Activated CD8-positive, alpha-beta memory T cell treated with anti-CD3 and anti-CD28 coated beads, Interleukin-2, amount 50 U/mL, for 48 hours (primary cell): ENCODE results near the gene ACTR5.
"Not testable (repeated sequence)": the region's sequence is repeated elsewhere in the genome, so short reads cannot be mapped to it uniquely, and the experiment has no call there.

ENCODE experiments used
- DNase-seq: peaks from one replicate; pipeline ENCODE4 v3.0.0-alpha.2; 2020

Gene ACTR5

DNA sequence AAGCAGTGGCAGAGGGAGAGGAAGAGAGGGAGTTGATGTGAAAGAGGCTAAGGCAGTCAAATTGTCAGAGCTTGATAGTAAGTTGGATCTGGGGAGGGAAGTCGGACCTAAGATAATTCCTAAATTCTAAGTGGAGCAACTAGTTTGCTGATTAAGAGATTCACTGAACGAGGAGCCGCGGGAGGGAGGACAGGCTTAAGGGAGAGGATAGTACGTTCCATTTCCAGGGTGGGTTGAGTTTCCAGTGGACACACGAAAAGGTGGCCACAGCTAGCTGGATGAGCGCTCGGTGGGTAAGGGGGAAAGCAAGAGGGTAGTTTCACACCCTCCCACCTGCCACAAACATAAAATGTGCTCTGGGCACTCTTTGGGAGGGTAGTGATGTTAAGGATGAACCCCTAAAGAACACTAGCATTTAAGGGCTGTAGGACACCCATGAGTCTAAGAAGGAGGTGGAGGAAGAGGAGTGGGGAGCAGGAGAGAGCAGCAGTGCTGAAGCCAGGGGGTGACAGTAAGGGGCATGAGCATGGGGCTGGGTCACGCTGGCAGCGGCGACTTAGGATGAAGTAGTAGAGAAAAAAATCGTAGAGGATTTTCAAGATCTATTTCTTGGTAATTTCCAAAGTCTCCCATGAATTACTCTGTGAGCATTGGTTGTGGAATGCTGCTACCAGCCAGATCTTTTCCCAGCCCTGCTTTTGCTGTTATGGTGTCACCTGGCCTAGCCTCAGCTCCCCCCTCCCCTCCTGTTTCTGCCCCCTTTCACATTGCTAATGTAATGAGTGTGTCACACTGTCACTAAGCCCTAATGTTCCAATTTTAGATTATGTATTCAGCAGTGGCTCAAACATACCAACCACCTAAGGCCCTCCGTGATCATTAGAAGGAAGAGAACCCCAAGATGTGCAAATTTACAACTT is 21.4 kb downstream of the ACTR5 start:
- DNase-seq, result no peak

- no peak for DNase-seq
Observed at GRCh38 chr20:38770546-38770945, 22.3 kb downstream of the ACTR5 start.

- DNase-seq, result no peak
Observed at GRCh38 chr20:38770970-38771369, 22.7 kb downstream of the ACTR5 start.

DNA sequence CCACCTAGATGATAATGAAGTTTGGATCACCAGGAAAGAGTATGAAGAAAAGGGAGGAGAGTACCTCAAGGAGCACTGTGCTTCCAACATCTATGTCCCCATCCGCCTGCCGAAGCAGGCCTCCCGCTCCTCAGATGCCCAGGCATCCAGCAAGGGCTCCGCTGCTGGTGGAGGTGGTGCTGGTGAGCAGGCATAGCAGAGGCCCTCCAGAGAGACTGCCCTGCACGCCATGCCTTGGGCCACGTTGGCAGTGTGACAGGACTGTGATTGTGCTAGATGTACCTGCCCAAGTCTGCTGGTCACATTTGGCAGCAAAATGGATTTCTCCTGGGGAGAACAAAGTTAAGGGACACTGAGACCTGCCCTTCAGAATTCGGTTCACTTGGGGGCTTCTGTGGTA is 23.4 kb downstream of the ACTR5 start:
- no peak for DNase-seq

- DNase-seq, result no peak
Observed at GRCh38 chr20:38774167-38774566, 25.9 kb downstream of the ACTR5 start.

GRCh38 chr20:38776363-38776762 is 28.1 kb downstream of the ACTR5 start:
- DNase-seq, result no peak

- no peak for DNase-seq
Observed at GRCh38 chr20:38779247-38780097, 31.2 kb downstream of the ACTR5 start.

- no peak for DNase-seq
Observed at GRCh38 chr20:38782275-38782674, 34.0 kb downstream of the ACTR5 start.

DNA sequence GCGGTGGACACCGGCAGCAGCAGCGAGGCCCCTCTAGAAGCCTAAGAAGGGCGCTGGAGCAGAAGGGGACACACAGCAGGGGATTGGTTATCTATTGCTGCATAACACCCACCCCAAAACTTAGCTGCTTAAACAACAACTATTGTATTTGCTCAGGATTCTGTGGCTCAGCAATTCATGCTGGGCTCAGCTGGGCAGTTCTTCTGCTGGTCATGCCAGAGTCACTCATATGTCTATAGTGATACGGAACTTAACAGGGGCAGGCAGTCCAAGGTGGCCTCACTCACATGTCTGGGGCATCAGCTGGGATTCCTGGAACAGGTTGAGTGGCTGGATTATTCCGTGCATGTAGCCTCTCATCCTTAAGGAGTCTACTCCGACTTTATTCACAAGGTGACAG is 39.6 kb downstream of the ACTR5 start:
- DNase-seq, result no peak

DNA sequence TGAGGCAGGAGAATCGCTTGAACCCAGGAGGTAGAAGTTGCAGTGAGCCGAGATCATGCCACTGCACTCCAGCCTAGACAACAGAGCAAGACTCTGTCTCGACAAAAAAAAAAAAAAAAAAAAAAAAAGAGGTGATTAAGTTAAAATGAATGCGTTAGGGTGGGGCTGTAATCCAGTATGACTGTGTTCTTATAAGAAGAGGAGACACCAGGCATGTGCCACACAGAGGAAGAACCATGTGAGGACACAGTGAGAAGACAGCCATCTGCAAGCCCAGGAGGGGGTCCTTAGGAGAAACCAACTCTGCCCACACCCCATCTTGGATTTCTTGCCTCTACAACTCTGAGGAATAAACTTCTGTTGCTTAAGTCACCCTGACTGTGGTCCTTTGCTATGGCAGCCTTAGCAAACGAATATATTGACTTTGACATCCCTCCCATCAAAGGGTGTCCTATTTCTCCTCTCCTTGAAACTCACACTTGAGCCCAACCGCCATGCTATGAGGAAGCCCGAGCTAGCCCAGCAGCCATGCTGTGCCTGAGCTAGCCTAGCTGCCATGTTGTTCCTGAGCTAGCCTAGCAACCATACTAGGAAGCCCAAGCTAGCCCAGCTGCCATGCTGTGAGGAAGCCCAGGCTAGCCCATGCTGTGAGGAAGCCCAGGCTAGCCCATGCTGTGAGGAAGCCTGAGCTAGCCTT is 41.4 kb downstream of the ACTR5 start:
- DNase-seq, result no peak

DNA sequence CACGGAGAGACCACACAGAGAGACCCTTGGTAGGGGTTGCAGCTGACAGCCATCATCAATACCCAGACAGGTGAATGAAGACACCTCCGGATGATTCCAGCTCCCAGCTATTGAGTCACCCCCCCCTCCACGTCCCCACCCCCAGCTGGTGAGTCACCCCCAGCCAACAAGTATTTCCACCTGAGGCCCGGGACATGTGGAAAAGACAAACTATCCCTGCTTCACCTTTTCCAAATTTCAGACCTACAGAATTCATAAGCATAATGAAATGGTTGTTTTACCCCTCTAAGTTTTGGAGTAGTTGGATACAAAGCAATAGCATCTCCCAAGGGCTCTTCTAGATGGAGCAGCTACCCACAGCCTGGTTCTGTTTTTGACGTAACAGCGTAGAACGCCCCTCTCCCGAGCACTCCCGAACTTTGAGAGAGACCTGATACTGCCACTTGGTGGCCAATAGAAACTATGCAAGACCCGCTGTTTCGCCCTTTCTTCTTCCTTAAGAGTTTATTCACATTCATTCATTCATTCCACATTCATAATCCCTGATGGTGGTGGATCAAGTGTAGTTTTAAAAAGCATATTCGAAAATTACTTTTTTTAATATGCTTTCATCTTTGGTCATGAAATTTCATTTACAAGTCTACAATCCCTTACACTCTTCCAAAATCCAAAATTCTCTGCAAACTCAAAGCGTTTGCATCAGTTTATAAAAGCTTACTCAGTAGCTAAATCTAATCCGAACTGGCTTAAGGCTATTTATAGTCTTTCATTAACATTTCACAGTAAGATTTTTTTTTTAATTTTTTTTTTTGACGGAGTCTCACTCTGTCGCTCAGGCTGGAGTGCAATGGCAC is 42.2 kb downstream of the ACTR5 start:
- no peak for DNase-seq

GRCh38 chr20:38791291-38791690 is 43.0 kb downstream of the ACTR5 start:
- no peak for DNase-seq

DNA sequence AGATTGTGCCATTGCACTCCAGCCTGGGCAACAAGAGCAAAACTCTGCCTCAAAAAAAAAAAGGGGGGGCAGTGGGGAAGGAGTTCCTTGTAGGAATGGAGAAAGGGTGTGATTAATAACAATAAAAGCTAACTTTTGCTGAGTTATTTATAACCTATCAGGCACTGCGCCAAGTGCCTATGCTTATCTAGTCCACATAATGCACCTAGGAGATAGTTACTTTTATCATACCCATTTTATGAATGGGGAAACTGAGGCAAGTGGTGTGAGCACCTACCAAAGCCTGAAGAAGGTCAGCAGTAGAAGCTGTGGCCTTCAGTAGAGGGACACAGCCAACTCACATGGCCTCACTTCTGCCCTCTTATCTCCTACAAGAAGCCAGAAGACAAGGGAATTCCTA is 43.7 kb downstream of the ACTR5 start:
- no peak for DNase-seq

DNA sequence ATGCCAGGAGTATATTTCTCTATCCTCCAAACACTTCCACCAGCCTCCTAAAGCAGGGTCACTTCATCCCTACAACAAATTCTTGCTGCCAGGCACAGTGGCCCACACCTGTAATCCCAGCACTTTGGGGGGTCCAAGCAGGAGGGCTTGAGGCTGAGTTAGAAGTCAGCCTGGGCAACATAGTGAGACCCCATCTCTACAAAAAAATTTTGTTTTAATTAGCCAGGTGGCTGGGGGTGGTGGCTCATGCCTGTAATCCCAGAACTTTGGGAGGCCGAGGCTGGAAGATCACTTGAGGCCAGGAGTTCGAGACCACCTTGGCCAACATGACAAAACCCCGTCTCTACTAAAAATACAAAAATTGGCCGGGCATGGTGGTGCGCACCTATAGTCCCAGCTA is 45.8 kb downstream of the ACTR5 start:
- DNase-seq, result not testable (repeated sequence)

DNA sequence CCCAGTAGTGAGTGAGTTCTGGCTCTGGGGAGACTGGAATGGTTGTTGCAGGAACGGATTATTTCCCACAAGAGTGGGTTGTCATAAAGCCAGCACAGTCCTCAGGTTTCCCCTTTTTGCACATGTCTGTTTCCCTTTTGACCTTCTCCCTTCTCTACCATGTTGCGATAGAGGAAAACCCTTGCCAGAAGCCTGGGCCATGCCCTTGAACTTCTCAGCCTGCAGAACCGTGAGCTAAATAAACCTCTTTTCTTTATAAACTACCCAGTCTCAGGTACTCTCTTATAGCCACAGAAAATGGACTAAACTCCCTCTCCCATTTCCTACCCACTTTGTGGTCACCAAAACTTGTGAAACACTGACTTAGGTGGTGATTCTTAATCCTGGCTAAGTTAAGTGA is 50.0 kb downstream of the ACTR5 start:
- no peak for DNase-seq

- no peak for DNase-seq
Observed at GRCh38 chr20:38799203-38799602, 50.9 kb downstream of the ACTR5 start.

DNA sequence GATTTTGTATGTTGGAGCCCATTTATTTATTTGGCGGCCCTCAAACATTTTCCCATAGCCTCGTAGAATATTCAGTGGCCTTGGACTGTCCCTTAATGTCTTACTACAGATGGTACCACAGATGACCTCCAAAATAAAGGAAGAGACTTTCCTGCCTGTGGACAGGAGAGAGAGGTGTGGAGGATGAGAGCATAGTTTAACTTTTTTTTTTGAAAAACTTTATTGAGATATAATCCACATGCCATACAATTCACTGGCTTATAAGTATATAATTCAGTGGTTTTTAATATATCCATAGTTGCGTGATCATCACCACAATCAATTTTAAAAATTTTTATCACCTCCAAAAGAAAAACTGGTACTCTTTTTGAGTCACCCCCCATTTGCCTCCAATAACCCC is 52.6 kb downstream of the ACTR5 start:
- DNase-seq, result no peak

GRCh38 chr20:38804221-38804620 is 56.0 kb downstream of the ACTR5 start:
- no peak for DNase-seq

GRCh38 chr20:38804682-38805501 is 56.6 kb downstream of the ACTR5 start:
- DNase-seq, result peak; percentile 86

DNA sequence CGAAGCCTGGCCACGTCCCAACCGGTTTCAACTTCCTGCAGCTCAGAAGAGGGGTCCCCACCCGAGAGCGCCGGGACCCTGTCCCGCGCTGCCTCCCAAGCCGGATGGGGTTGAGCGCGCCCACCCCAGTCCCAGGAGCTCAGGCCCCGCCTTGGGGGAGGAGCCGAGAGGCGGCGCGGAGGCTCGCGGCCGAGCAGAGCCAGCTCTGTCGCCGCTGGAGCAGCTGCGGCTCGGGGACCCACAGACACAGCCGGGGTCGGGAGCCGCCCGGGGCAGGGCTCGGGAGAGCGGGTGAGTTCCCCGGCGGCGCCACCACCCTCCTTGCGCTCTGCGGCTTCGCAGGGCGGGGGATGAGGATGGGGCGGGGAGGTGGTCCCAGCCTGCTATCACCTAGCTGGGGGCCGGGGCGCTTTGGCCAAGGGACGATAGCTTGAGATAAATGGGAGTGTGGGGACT is 57.3 kb downstream of the ACTR5 start, which contains the start of gene PPP1R16B:
TSS of gene PPP1R16B (plus strand) at position 196 of the 456 bp plus-strand sequence. CDS start 30,229 bp downstream, outside the sequence.
- peak; percentile 91 for DNase-seq
